A673 (cell line): Measurements from ENCODE around the gene PAM16. TPM values are rescaled to one million over a fixed set of nuclear protein-coding genes. Genes with fewer than 3 reads are reported as not detected.

ENCODE experiments used
- BruUV-seq: library from RNA; stranded (reverse); fragments of 400-500 nt; replicated peaks from 2 replicates; lab custom pipeline; 2021; lab: Mats Ljungman, UMichigan
- CTCF ChIA-PET: fragments of 300-600 bp; sonication (Branson Sonifier 250); formaldehyde crosslinking; loops from one replicate; lab custom pipeline; 2022; ENCODE audit warnings: antibody characterized with exemption; lab: Charles Lee
- POLR2A ChIA-PET: fragments of 300-600 bp; sonication (Branson Sonifier 250); formaldehyde crosslinking; loops from one replicate; lab custom pipeline; 2022; ENCODE audit warnings: antibody characterized with exemption; ENCODE audit not compliant: low non-redundant PET; lab: Charles Lee
- DNase-seq: peaks from one replicate; pipeline ENCODE4 v3.0.0-alpha.2; 2015; ENCODE audit warnings: low spot score
- H3K27ac ChIP-seq: fragments of 200-600 bp; sonication (generic); 2 replicates; pipeline ENCODE4 v1.5.1; 2016; ENCODE audit warnings: mixed run types, low read depth, mild to moderate bottlenecking, mixed read lengths, antibody characterized with exemption, low read length; ENCODE audit not compliant: poor library complexity, severe bottlenecking
- H3K27me3 ChIP-seq: fragments of 200-600 bp; sonication (generic); replicated peaks from 2 replicates; pipeline ENCODE4 v1.6.1; 2017; ENCODE audit warnings: mixed run types, low read depth, mild to moderate bottlenecking, mixed read lengths, antibody characterized with exemption, low read length; ENCODE audit not compliant: insufficient read depth, poor library complexity
- H3K36me3 ChIP-seq: fragments of 200-600 bp; sonication (generic); 2 replicates; pipeline ENCODE4 v1.6.1; 2016; ENCODE audit warnings: mixed run types, mild to moderate bottlenecking, mixed read lengths, antibody characterized with exemption, low read length; ENCODE audit not compliant: insufficient read depth, poor library complexity, severe bottlenecking
- H3K4me1 ChIP-seq: fragments of 200-600 bp; sonication (generic); 2 replicates; pipeline ENCODE4 v1.6.1; 2017; ENCODE audit warnings: mixed run types, mild to moderate bottlenecking, mixed read lengths, antibody characterized with exemption, low read length; ENCODE audit not compliant: insufficient read depth, poor library complexity, severe bottlenecking
- H3K4me3 ChIP-seq: fragments of 200-600 bp; sonication (generic); 2 replicates; pipeline ENCODE4 v1.5.1; 2016; ENCODE audit warnings: low read depth, mixed run types, mild to moderate bottlenecking, mixed read lengths, low read length; ENCODE audit not compliant: poor library complexity, severe bottlenecking
- H3K9me3 ChIP-seq: fragments of 200-600 bp; sonication (generic); 2 replicates; pipeline ENCODE4 v1.6.1; 2016; ENCODE audit warnings: mixed run types, low read depth, mild to moderate bottlenecking, mixed read lengths, antibody characterized with exemption, low read length; ENCODE audit not compliant: poor library complexity, severe bottlenecking
- EZH2 ChIP-seq: fragments of 200-600 bp; sonication (generic); IDR thresholded peaks from 2 replicates; pipeline ENCODE4 v1.6.1; 2017; ENCODE audit warnings: borderline replicate concordance, low read depth, mild to moderate bottlenecking, mixed read lengths, antibody characterized with exemption, low read length; ENCODE audit not compliant: poor library complexity, severe bottlenecking
- intact Hi-C: fragments of 100-400 bp; cut with micrococcal nuclease; formaldehyde crosslinking; loops from one replicate; pipeline ENCODE4 v1.10.0; 2022; ENCODE audit not compliant: unreplicated experiment
- total RNA-seq: library from RNA; stranded (reverse); gene quantifications from 2 replicates; pipeline ENCODE4 v1.2.3, GENCODE V29; 2021
- TF ChIP-seq, protein P1 (sequence below): fragments of 300-800, 200-600 bp; sonication (generic); conservative IDR thresholded peaks from 2 replicates; pipeline ENCODE4 v1.5.1; 2017; ENCODE audit warnings: low read depth, mild to moderate bottlenecking, antibody characterized with exemption, low read length, moderate library complexity, mixed read lengths

Gene PAM16
- total RNA-seq, 1 experiment from 2014 or later = 90.3 TPM

DNA sequence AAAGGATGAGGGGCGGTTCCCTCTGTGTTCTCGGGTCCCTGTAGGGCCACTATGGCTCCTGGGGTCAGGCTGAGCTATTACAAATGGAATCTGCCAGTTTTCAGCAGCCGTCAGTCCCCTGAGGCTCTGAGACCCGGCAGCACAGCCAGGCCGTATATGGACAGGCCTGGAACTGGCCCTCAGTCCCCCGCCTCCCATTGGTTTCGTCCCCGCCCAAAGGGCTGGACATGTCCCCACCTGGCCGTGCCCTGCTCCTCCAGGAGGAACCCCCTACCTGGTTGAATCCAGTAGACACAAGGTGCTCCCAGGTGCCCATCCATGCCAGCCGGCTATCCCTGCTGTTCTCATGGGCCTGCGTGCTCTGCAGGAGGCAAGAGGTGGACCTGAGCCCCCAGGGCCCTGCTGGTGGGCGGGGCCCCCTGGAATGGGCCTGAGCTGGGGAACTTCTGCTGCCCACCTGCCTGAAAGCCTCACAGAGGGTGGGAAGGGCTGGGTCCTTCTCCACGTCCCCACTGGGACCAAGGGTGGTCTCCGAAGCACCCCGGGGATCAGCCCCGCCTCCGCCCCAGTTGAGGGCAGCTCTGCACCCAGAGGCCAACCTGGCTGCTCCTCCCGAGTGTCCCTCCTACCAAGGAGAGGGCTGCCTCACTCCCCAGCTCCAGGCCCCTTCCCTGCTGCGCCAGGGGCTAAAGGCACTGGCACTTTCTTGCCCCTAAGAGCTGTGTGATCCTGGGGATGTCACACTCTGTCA is 37.3 kb upstream of the PAM16 start:
- Histone ChIP-seq H3K4me3 (no peak overlapping the region), H3K36me3 (no peaks in the 10 kb centered on the region), H3K4me1 (peaks cover 41% of the 10 kb centered on the region), H3K27ac (peak overlapping the region; percentile 24), H3K9me3 (no peaks in the 10 kb centered on the region), H3K27me3 (no peaks in the 10 kb centered on the region)
- TF ChIP-seq, protein P1, sequence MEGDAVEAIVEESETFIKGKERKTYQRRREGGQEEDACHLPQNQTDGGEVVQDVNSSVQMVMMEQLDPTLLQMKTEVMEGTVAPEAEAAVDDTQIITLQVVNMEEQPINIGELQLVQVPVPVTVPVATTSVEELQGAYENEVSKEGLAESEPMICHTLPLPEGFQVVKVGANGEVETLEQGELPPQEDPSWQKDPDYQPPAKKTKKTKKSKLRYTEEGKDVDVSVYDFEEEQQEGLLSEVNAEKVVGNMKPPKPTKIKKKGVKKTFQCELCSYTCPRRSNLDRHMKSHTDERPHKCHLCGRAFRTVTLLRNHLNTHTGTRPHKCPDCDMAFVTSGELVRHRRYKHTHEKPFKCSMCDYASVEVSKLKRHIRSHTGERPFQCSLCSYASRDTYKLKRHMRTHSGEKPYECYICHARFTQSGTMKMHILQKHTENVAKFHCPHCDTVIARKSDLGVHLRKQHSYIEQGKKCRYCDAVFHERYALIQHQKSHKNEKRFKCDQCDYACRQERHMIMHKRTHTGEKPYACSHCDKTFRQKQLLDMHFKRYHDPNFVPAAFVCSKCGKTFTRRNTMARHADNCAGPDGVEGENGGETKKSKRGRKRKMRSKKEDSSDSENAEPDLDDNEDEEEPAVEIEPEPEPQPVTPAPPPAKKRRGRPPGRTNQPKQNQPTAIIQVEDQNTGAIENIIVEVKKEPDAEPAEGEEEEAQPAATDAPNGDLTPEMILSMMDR = no peak
- no peak for TF ChIP-seq EZH2
- no peak for DNase-seq
- no TSS peak for BruUV-seq
- intact Hi-C loops = no loop called here
- POLR2A ChIA-PET = no interaction called here
- CTCF ChIA-PET = interaction anchor here (0.9 to 1.0 kb wide), 2 partner anchors 14 to 103 kb away, joined by 4 to 5 read pairs; no protein-coding TSS in a partner anchor

DNA sequence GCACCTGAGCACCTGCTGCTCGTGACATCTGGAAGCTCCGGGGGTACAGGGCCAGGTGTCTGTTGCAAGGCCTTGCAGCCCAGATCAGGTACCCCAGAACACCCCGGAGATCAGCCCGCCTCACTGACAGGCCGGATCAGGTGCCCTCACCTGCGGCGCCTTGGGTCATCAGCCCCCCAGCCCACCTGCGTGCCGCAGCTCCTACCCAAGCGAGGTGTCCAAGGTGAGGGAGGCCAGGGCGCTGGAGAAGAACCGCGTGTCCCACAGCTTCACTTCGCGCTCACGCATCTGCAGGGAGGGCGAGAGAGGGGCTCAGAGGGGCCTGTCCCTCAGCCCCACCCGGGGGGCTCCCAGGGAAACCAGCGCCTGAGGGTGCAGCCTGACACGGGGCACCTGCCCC is 36.7 kb upstream of the PAM16 start:
- Histone ChIP-seq H3K9me3 (no peaks in the 10 kb centered on the region), H3K27me3 (no peaks in the 10 kb centered on the region), H3K4me3 (no peak overlapping the region), H3K27ac (no peak overlapping the region), H3K36me3 (no peaks in the 10 kb centered on the region), H3K4me1 (peaks cover 35% of the 10 kb centered on the region)
- intact Hi-C loops = no loop called here
- CTCF ChIA-PET = no interaction called here
- no peak for TF ChIP-seq EZH2
- TF ChIP-seq, protein P1 = no peak
- DNase-seq = no peak
- BruUV-seq = no TSS peak
- POLR2A ChIA-PET = no interaction called here

DNA sequence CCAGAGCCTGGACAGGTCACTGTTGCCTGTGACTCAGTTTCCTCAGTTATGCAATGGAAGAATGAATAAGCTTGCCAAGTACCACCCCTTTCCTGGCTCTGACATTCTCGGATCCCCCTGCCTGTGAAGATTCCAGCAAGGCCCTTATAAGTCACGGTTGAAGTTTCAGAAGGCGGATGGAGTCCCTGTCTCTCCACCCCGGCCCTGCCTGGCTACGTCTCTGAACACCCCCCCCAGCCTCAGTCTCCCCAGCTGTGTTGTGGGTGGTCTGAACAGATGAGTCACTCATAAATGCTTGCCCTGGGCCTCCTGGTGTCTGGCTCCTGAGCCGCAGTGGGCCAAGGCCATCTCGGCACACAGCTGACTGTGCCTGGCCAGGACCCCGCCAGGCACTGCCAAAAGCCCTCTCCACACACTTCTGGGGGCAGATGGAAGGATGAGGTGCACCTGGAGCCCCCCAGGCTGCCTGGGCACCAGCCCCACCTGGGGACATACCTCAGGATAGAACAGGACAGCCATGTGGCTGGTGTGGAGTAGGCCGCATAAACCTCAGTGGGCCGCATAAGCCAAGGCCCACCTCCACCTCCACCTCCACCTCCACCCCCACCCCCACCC is 35.9 kb upstream of the PAM16 start:
- Histone ChIP-seq H3K36me3 (no peaks in the 10 kb centered on the region), H3K4me1 (peaks cover 28% of the 10 kb centered on the region), H3K9me3 (no peaks in the 10 kb centered on the region), H3K27ac (peak overlapping the region; percentile 10), H3K4me3 (no peak overlapping the region), H3K27me3 (no peaks in the 10 kb centered on the region)
- no peak for TF ChIP-seq EZH2
- TF ChIP-seq, protein P1 = no peak
- no TSS peak for BruUV-seq
- DNase-seq = no peak
- ChIA-PET CTCF (no interaction called here), POLR2A (no interaction called here)
- intact Hi-C loops = no loop called here
